ENCODE results near the gene AZIN2.

The AZIN2 gene

GRCh38 chr1:33143176-33143575, 62.2 kb downstream of the AZIN2 start:
- no peak for TF ChIP-seq CTCF (conservative IDR thresholded peaks at IDR 0.05; ENCODE audit: control insufficient read depth, insufficient read depth, low read depth, low read length)
- H3K4me3 ChIP-seq (ENCODE audit: control insufficient read depth, low read depth, low read length), result no peak overlapping the region
- DNase-seq (ENCODE audit: low read depth), result peak; percentile 49

- TF ChIP-seq CTCF (conservative IDR thresholded peaks at IDR 0.05; ENCODE audit: control insufficient read depth, insufficient read depth, low read depth, low read length), result no peak
- no peak overlapping the region for H3K4me3 ChIP-seq (ENCODE audit: control insufficient read depth, low read depth, low read length)
- DNase-seq (ENCODE audit: low read depth), result peak; percentile 74
Observed at GRCh38 chr1:33143698-33144097, 62.7 kb downstream of the AZIN2 start.

- H3K4me3 ChIP-seq (ENCODE audit: control insufficient read depth, low read depth, low read length), result no peak overlapping the region
- TF ChIP-seq CTCF (conservative IDR thresholded peaks at IDR 0.05; ENCODE audit: control insufficient read depth, insufficient read depth, low read depth, low read length), result no peak
- DNase-seq (ENCODE audit: low read depth), result no peak
Observed at GRCh38 chr1:33146003-33146402, 65.0 kb downstream of the AZIN2 start.

GRCh38 chr1:33147275-33147996, 66.5 kb downstream of the AZIN2 start:
- peak; percentile 13 for DNase-seq (ENCODE audit: low read depth)
- no peak for TF ChIP-seq CTCF (conservative IDR thresholded peaks at IDR 0.05; ENCODE audit: control insufficient read depth, insufficient read depth, low read depth, low read length)
- H3K4me3 ChIP-seq (ENCODE audit: control insufficient read depth, low read depth, low read length), result no peak overlapping the region

GRCh38 chr1:33147997-33148314, 67.0 kb downstream of the AZIN2 start:
- peak; percentile 63 for DNase-seq (ENCODE audit: low read depth)
- H3K4me3 ChIP-seq (ENCODE audit: control insufficient read depth, low read depth, low read length), result no peak overlapping the region
- peak; percentile 63 for TF ChIP-seq CTCF (conservative IDR thresholded peaks at IDR 0.05; ENCODE audit: control insufficient read depth, insufficient read depth, low read depth, low read length)

GRCh38 chr1:33148615-33149014, 67.7 kb downstream of the AZIN2 start:
- no peak for TF ChIP-seq CTCF (conservative IDR thresholded peaks at IDR 0.05; ENCODE audit: control insufficient read depth, insufficient read depth, low read depth, low read length)

More at GRCh38 chr1:33148615-33149014, 67.7 kb downstream of the AZIN2 start:
- no peak for DNase-seq (ENCODE audit: low read depth)
- H3K4me3 ChIP-seq (ENCODE audit: control insufficient read depth, low read depth, low read length), result no peak overlapping the region
